ENCODE results near the gene METTL25.

METTL25 gene

GRCh38 chr12:82525616-82526015, 167.3 kb downstream of the METTL25 start:
- no peak for DNase-seq (ENCODE audit: low read depth)

GRCh38 chr12:82527165-82527780, 168.9 kb downstream of the METTL25 start:
- no peak for DNase-seq (ENCODE audit: low read depth)
